HepG2 (cell line): ENCODE results near the gene GLYATL1B. TPM values are rescaled to one million over a fixed set of nuclear protein-coding genes. Genes with fewer than 3 reads are reported as not detected.

ENCODE experiments used
- ATF7-NPFF ChIP-seq: sonication (generic); formaldehyde crosslinking; IDR thresholded peaks from 2 replicates; pipeline ENCODE4 v1.8.1; 2023; ENCODE audit warnings: mild to moderate bottlenecking, low read depth, missing genetic modification reagents, moderate library complexity
- ERF ChIP-seq: IDR thresholded peaks from 2 replicates; pipeline ENCODE4 v1.6.1; 2018; ENCODE audit warnings: missing biosample characterization, missing genetic modification reagents
- FOXC1 ChIP-seq: sonication (generic); formaldehyde crosslinking; IDR thresholded peaks from 2 replicates; pipeline ENCODE4 v1.8.0; 2022; ENCODE audit warnings: mild to moderate bottlenecking, missing genetic modification reagents, borderline replicate concordance
- FOXK1 ChIP-seq: sonication (generic); formaldehyde crosslinking; IDR thresholded peaks from 2 replicates; pipeline ENCODE4 v1.4.0; 2020; ENCODE audit warnings: low read depth, missing genetic modification reagents, borderline replicate concordance
- PCBP2 ChIP-seq: fragments of 200-400 bp; formaldehyde crosslinking; optimal IDR thresholded peaks from 2 replicates; pipeline ENCODE3; 2018; ENCODE audit warnings: low read length, low read depth; ENCODE audit not compliant: poor library complexity, severe bottlenecking
- PHF21A ChIP-seq: sonication (generic); formaldehyde crosslinking; IDR thresholded peaks from 2 replicates; pipeline ENCODE4 v1.5.0; 2020; ENCODE audit warnings: mild to moderate bottlenecking, missing genetic modification reagents
- POLR2AphosphoS2 ChIP-seq: IDR thresholded peaks from 2 replicates; pipeline ENCODE4 v1.6.1; 2011; ENCODE audit warnings: low read depth, low read length, improper control_type of control experiment
- ZFP82 ChIP-seq: sonication (generic); formaldehyde crosslinking; IDR thresholded peaks from 2 replicates; pipeline ENCODE4 v1.5.1; 2020; ENCODE audit warnings: mild to moderate bottlenecking, missing genetic modification reagents, borderline replicate concordance
- ZKSCAN5 ChIP-seq: sonication (generic); formaldehyde crosslinking; IDR thresholded peaks from 2 replicates; pipeline ENCODE4 v1.5.1; 2020; ENCODE audit warnings: mild to moderate bottlenecking, missing genetic modification reagents
- ZKSCAN8 ChIP-seq: IDR thresholded peaks from 2 replicates; pipeline ENCODE4 v1.6.1; 2016; ENCODE audit warnings: borderline replicate concordance, missing genetic modification reagents, missing compliant biosample characterization
- ZNF180 ChIP-seq: sonication (generic); formaldehyde crosslinking; IDR thresholded peaks from 2 replicates; pipeline ENCODE4 v1.4.0; 2020; ENCODE audit warnings: low read depth, missing genetic modification reagents, borderline replicate concordance
- ZNF230 ChIP-seq: sonication (generic); formaldehyde crosslinking; IDR thresholded peaks from 2 replicates; pipeline ENCODE4 v1.4.0; 2020; ENCODE audit warnings: mild to moderate bottlenecking, missing genetic modification reagents
- ZNF354B ChIP-seq: sonication (generic); formaldehyde crosslinking; IDR thresholded peaks from 2 replicates; pipeline ENCODE4 v1.8.0; 2022; ENCODE audit warnings: mild to moderate bottlenecking, missing genetic modification reagents
- ZNF800 ChIP-seq: sonication (generic); formaldehyde crosslinking; IDR thresholded peaks from 2 replicates; pipeline ENCODE4 v1.4.0; 2020; ENCODE audit warnings: missing genetic modification reagents
- polyA plus RNA-seq, 8 experiments: library from polyadenylated mRNA; depleted of rRNA in 3 of 8; stranded (reverse) in 7 of 8; unstranded in 1 of 8; fragments of >200 nt; fragmentation: Illumina TruSeq in 4 of 8; extraction: Trizol in 4 of 8; gene quantifications; 2 replicates each; pipeline versions ENCODE4 v1.2.1 to v1.2.3, GENCODE V29; 2011 to 2016; ENCODE audit warnings: low read depth in 4 of 8, missing spikeins in 1 of 8, mixed read lengths in 1 of 8; ENCODE audit not compliant: insufficient read depth in 1 of 8
- total RNA-seq, 5 experiments: library from RNA; depleted of rRNA; stranded (reverse); fragments of >200 nt; fragmentation: Illumina TruSeq; extraction: Trizol; gene quantifications; 2 replicates each; pipeline ENCODE4 v1.2.3, GENCODE V29; 2016; ENCODE audit warnings: low read depth in 1 of 5
- TF ChIP-seq, protein P1 (sequence below): IDR thresholded peaks from 2 replicates; pipeline ENCODE4 v1.6.1; 2016; ENCODE audit warnings: low read depth, control low read depth
- TF ChIP-seq, protein P2 (sequence below): sonication (generic); formaldehyde crosslinking; conservative IDR thresholded peaks from 2 replicates; pipeline ENCODE4 v1.8.1; 2023; ENCODE audit warnings: missing genetic modification reagents
- TF ChIP-seq, protein P3 (sequence below): sonication (generic); formaldehyde crosslinking; IDR thresholded peaks from 2 replicates; pipeline ENCODE4 v1.5.0; 2020; ENCODE audit warnings: mild to moderate bottlenecking, missing genetic modification reagents, moderate library complexity
- TF ChIP-seq, protein P4 (sequence below): sonication (generic); formaldehyde crosslinking; IDR thresholded peaks from 2 replicates; pipeline ENCODE4 v1.5.0; 2020; ENCODE audit warnings: mild to moderate bottlenecking, low read depth, missing genetic modification reagents, borderline replicate concordance
- TF ChIP-seq, protein P5 (sequence below): sonication (generic); formaldehyde crosslinking; IDR thresholded peaks from 2 replicates; pipeline ENCODE4 v1.4.0; 2020; ENCODE audit warnings: missing genetic modification reagents

The GLYATL1B gene
- total and polyA plus RNA-seq, 2 of the 13 experiments (the other 11 are each of a cell fraction or from before 2014, with no cell fraction given), result not detected

- TF ChIP-seq ZNF354B (CRISPR knock-in tag) (peak; percentile 79; the same call in 1 of the 2 replicates), FOXK1 (CRISPR knock-in tag) (no peak), FOXC1 (0 out of 2 replicates have a peak, but pooled peaks have one; percentile 36), POLR2AphosphoS2 (no peak), ZKSCAN8 (CRISPR knock-in tag) (no peak), ZFP82 (CRISPR knock-in tag) (no peak), ZNF180 (CRISPR knock-in tag) (no peak), PHF21A (CRISPR knock-in tag) (peak; percentile 61), PCBP2 (no peak), ERF (CRISPR knock-in tag) (0 out of 2 replicates have a peak, but pooled peaks have one; percentile 12), ZNF230 (CRISPR knock-in tag) (0 out of 2 replicates have a peak, but pooled peaks have one; percentile 57), ZKSCAN5 (no peak), ATF7-NPFF (CRISPR knock-in tag) (no peak; the same call in 1 of the 2 replicates), ZNF800 (peak; percentile 76)
- TF ChIP-seq, protein P1, sequence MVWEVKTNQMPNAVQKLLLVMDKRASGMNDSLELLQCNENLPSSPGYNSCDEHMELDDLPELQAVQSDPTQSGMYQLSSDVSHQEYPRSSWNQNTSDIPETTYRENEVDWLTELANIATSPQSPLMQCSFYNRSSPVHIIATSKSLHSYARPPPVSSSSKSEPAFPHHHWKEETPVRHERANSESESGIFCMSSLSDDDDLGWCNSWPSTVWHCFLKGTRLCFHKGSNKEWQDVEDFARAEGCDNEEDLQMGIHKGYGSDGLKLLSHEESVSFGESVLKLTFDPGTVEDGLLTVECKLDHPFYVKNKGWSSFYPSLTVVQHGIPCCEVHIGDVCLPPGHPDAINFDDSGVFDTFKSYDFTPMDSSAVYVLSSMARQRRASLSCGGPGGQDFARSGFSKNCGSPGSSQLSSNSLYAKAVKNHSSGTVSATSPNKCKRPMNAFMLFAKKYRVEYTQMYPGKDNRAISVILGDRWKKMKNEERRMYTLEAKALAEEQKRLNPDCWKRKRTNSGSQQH (CRISPR knock-in tag), result no peak
- TF ChIP-seq, protein P2, sequence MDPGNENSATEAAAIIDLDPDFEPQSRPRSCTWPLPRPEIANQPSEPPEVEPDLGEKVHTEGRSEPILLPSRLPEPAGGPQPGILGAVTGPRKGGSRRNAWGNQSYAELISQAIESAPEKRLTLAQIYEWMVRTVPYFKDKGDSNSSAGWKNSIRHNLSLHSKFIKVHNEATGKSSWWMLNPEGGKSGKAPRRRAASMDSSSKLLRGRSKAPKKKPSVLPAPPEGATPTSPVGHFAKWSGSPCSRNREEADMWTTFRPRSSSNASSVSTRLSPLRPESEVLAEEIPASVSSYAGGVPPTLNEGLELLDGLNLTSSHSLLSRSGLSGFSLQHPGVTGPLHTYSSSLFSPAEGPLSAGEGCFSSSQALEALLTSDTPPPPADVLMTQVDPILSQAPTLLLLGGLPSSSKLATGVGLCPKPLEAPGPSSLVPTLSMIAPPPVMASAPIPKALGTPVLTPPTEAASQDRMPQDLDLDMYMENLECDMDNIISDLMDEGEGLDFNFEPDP (CRISPR knock-in tag), result no peak
- TF ChIP-seq, protein P3, sequence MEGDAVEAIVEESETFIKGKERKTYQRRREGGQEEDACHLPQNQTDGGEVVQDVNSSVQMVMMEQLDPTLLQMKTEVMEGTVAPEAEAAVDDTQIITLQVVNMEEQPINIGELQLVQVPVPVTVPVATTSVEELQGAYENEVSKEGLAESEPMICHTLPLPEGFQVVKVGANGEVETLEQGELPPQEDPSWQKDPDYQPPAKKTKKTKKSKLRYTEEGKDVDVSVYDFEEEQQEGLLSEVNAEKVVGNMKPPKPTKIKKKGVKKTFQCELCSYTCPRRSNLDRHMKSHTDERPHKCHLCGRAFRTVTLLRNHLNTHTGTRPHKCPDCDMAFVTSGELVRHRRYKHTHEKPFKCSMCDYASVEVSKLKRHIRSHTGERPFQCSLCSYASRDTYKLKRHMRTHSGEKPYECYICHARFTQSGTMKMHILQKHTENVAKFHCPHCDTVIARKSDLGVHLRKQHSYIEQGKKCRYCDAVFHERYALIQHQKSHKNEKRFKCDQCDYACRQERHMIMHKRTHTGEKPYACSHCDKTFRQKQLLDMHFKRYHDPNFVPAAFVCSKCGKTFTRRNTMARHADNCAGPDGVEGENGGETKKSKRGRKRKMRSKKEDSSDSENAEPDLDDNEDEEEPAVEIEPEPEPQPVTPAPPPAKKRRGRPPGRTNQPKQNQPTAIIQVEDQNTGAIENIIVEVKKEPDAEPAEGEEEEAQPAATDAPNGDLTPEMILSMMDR (CRISPR knock-in tag), result peak; percentile 74
- TF ChIP-seq, protein P4, sequence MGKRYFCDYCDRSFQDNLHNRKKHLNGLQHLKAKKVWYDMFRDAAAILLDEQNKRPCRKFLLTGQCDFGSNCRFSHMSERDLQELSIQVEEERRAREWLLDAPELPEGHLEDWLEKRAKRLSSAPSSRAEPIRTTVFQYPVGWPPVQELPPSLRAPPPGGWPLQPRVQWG (CRISPR knock-in tag), result no peak
- TF ChIP-seq, protein P5, sequence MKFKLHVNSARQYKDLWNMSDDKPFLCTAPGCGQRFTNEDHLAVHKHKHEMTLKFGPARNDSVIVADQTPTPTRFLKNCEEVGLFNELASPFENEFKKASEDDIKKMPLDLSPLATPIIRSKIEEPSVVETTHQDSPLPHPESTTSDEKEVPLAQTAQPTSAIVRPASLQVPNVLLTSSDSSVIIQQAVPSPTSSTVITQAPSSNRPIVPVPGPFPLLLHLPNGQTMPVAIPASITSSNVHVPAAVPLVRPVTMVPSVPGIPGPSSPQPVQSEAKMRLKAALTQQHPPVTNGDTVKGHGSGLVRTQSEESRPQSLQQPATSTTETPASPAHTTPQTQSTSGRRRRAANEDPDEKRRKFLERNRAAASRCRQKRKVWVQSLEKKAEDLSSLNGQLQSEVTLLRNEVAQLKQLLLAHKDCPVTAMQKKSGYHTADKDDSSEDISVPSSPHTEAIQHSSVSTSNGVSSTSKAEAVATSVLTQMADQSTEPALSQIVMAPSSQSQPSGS (CRISPR knock-in tag), result peak; percentile 53; the same call in 1 of the 2 replicates
Measured at GRCh38 chr11:59142530-59143507, 56.7 kb downstream of the GLYATL1B start, which contains the start of gene FAM111A (continued).
